OCI-LY1 (cell line): ENCODE data around the gene PDPN.

Source experiments
- EZH2 ChIP-seq: fragments of 200-600 bp; sonication (generic), shearing (Covaris generic); IDR thresholded peaks from 2 replicates; pipeline ENCODE4 v1.8.0; 2017; ENCODE audit warnings: borderline replicate concordance, mixed run types, mild to moderate bottlenecking, antibody characterized with exemption, low read length, moderate library complexity, mixed read lengths
- TF ChIP-seq, protein P1 (sequence below): fragments of 200-600 bp; sonication (generic), shearing (Covaris generic); IDR thresholded peaks from 2 replicates; pipeline ENCODE4 v1.5.1; 2017; ENCODE audit warnings: mild to moderate bottlenecking, antibody characterized with exemption, low read length, moderate library complexity, mixed read lengths

DNA sequence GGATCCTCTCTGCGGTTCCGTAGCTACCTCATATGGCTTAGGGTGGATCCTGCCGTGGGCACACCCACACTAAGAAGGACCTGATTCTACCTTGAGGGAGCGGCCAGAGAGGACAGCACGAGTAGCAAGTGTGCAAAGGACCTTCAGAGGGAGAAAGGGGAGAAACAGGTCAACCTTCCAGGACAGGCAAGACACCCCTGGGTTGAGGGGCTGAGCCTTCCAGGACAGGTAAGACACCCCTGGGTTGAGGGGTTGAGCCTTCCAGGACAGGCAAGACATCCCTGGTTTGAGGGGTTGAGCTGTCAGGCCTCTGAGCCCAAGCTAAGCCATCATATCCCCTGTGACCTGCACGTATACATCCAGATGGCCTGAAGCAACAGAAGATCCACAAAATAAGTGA lies 23.1 kb upstream of the PDPN start:
- TF ChIP-seq, protein P1, sequence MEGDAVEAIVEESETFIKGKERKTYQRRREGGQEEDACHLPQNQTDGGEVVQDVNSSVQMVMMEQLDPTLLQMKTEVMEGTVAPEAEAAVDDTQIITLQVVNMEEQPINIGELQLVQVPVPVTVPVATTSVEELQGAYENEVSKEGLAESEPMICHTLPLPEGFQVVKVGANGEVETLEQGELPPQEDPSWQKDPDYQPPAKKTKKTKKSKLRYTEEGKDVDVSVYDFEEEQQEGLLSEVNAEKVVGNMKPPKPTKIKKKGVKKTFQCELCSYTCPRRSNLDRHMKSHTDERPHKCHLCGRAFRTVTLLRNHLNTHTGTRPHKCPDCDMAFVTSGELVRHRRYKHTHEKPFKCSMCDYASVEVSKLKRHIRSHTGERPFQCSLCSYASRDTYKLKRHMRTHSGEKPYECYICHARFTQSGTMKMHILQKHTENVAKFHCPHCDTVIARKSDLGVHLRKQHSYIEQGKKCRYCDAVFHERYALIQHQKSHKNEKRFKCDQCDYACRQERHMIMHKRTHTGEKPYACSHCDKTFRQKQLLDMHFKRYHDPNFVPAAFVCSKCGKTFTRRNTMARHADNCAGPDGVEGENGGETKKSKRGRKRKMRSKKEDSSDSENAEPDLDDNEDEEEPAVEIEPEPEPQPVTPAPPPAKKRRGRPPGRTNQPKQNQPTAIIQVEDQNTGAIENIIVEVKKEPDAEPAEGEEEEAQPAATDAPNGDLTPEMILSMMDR: no peak
- no peak for TF ChIP-seq EZH2
